Fibroblast of the aortic adventitia (primary cell): ENCODE measurements around the gene EZR. TPM values are rescaled to one million over a fixed set of nuclear protein-coding genes. Genes with fewer than 3 reads are reported as not detected.

Experiments used
- DNase-seq: peaks from one replicate; pipeline ENCODE4 v3.0.0-alpha.2; 2010; ENCODE audit warnings: low read depth
- H3K4me3 ChIP-seq: 2 replicates; pipeline ENCODE4 v1.5.1; 2011; ENCODE audit warnings: low read depth, mild to moderate bottlenecking, control low read depth, low read length, moderate library complexity
- total RNA-seq: library from RNA; depleted of rRNA; stranded (reverse); fragments of >200 nt; gene quantifications from 2 replicates; pipeline ENCODE4 v1.2.3, GENCODE V29; 2012; ENCODE audit warnings: low replicate concordance
- TF ChIP-seq, protein P1 (sequence below): IDR thresholded peaks from 2 replicates; pipeline ENCODE4 v1.5.1; 2011; ENCODE audit warnings: mild to moderate bottlenecking, low read length, control low read depth, inconsistent platforms; ENCODE audit not compliant: insufficient read depth

The EZR gene
- 41.3 and 47.0 TPM in 2 replicates for total RNA-seq

DNA sequence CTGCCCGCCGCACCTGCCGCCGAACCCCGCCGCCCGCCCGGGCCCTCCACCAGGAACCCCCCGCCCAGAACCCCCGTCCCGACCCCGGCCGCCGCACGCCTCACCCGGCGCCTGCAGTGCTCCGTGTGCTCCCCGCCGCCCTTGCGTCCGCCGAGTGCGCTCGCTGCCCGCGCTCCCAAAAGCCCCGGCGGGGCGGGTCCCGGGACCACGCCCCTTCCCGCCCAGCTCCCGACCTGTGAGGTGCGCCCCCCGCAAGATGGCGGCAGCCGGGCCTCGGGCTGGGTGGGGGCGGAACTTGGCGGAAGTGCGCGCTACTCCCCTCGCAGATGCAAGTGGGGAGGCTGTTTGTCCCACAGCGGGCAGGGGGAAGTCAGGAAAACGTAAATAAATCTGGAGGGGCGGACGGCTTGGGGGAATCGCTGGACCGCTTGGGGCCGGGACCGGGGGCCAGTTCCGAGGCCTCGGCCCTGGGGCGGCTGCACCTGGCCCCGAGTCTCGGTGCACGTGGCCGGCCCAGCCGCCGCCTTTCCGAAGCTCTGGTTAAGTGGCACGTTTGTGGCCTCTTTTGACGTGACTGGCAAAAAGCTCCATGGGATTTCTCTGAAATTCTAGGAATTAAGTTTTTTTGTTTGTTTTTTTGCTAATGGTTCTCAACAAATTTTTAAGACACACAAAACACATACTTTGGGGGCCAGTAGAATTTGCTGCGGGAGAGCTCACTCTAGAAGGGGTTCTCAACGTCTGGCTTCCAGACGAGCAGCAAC lies at the start of gene EZR:
Gene EZR, minus strand, starts transcription at position 156 of the 764 bp plus-strand sequence. CDS start 1,275 bp downstream, outside the sequence.
- TF ChIP-seq, protein P1, sequence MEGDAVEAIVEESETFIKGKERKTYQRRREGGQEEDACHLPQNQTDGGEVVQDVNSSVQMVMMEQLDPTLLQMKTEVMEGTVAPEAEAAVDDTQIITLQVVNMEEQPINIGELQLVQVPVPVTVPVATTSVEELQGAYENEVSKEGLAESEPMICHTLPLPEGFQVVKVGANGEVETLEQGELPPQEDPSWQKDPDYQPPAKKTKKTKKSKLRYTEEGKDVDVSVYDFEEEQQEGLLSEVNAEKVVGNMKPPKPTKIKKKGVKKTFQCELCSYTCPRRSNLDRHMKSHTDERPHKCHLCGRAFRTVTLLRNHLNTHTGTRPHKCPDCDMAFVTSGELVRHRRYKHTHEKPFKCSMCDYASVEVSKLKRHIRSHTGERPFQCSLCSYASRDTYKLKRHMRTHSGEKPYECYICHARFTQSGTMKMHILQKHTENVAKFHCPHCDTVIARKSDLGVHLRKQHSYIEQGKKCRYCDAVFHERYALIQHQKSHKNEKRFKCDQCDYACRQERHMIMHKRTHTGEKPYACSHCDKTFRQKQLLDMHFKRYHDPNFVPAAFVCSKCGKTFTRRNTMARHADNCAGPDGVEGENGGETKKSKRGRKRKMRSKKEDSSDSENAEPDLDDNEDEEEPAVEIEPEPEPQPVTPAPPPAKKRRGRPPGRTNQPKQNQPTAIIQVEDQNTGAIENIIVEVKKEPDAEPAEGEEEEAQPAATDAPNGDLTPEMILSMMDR: no peak
- DNase-seq: peak; percentile 38
- H3K4me3 ChIP-seq: peak within 1 kb of the TSS; percentile 82

DNA sequence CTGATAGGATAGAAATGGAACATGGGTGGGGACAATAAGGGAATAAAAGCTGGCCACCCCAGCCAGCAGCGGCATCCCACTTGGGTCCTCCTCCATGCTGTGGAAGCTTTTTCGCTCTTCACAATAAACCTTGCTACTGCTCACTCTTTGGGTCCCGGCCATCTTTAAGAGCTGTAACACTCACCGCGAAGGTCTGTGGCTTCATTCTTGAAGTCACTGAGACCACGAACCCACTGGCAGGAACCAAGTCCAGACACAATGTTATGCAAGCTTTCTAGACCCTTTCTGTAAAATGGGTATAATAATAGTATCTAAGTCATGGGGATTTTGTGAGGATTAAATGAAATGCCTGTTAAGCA lies 48.9 kb upstream of the EZR start:
- H3K4me3 ChIP-seq: no peak overlapping the region
- TF ChIP-seq, protein P1: no peak
- DNase-seq: no peak

DNA sequence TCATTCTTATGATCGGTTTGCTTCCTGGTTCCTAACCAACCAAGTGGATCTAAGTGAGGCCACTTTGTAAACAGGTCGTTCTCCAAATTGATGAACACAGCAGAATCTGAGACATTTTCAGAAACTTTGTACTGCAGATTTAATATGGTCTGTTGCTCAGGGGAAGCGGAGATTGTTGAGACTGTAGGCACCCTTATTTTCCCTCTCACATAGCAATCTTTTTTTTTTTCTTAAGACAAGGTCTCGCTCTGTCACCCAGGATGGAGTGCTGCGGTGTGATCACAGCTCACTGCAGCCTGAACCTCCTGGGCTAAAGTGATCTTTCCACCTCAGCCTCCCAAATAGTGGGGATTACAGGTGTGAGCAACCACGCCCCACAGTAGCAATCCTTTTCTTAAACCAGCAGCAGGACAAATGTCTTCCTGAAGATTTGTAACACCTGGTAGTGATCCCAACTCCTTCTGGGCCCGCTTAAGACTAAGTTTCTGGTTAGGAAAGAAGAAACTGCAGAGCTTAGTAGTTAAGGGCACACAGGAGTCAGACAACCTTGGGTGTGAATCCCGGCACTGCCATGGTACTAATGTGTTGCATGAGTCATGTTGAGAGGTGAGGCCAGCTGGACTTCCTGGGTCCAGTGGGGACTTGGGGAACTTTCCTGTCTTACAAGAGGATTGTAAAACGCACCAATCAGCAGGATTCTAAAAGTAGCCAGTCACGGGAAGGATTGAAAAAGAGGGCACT lies 48.4 kb upstream of the EZR start:
- TF ChIP-seq, protein P1: no peak
- DNase-seq: no peak
- H3K4me3 ChIP-seq: no peak overlapping the region

DNA sequence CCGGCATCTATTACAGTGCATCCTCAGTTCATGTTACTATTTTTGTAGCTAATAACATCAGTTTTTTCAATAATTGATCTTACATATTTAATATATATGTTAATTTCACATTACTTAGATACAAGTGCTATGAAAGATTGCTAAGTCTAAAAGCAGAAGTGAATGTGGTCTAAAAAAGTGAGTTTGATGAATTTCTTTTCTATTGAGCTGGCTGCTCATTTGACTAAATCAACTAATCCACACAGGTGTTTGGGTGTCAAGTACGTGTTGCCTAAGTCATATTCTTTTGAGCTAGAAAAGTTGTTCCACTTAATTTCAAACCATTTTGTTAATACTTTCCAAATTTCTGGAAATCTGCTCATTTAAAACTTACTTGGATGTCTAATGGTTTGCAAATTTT lies 46.6 kb upstream of the EZR start:
- H3K4me3 ChIP-seq: no peak overlapping the region
- DNase-seq: no peak
- TF ChIP-seq, protein P1: no peak

DNA sequence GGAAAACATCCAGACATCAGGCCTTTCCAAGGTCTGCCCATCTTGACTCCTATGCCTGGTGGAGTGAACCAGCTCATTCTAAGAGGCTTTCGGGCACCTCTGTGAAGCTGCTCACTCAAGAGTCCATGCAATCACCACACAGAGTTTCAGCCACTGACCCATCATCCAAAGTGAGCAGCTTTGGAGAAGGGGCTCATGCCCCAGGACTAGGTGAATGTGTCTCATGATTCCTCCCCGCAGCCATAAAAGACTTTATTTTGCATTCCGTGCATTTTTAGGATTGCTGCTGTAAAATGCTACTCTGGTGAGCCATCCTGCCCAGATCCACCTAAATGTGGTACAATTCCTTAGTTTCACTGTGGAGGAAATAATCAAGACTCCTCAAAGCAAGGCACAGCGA lies 44.5 kb upstream of the EZR start:
- H3K4me3 ChIP-seq: no peak overlapping the region
- TF ChIP-seq, protein P1: no peak
- peak; percentile 33 for DNase-seq

DNA sequence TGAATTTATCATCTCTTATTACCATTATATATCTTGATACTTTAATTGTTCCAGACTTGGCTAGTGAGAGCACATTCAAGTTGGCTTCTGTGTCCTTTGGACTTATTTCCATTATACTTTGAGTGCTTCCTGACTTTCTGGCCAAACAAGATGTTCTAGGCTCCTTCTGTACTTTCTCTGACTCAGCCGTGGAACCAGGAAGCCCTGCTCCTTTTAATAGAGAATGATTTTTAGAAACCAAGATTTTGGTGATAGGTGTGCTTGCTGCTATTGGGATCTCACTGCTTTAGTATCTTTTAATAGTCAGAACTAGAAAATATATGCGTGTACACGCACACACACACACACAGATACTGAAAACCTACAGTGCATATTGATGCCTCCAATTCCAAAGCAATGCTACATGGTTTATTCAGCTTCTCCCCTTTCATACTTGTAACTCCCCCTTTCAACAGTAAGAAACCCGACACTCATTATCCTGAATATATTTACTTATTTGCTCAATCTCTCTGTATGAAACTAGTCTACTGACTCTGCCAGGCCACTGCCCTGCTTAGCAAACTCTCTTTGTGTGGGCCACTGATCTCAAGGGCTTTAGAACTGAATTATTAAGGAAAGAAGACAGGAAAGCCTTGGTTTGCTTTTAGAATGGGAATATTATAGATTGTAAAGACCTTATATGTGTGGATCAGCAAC lies 42.7 kb upstream of the EZR start:
- H3K4me3 ChIP-seq: no peak overlapping the region
- DNase-seq: no peak
- TF ChIP-seq, protein P1: no peak
